GM18870 (cell line): ENCODE results near the gene ZNF646.
"Not testable (repeated sequence)": the region's sequence is repeated elsewhere in the genome, so short reads cannot be mapped to it uniquely, and the experiment has no call there.

Experiments
- ATAC-seq: cut with Tn5 transposase; IDR thresholded peaks from one replicate; pipeline ENCODE4 v1.9.1; 2021; ENCODE audit warnings: moderate library complexity; ENCODE audit not compliant: unreplicated experiment

The ZNF646 gene

DNA sequence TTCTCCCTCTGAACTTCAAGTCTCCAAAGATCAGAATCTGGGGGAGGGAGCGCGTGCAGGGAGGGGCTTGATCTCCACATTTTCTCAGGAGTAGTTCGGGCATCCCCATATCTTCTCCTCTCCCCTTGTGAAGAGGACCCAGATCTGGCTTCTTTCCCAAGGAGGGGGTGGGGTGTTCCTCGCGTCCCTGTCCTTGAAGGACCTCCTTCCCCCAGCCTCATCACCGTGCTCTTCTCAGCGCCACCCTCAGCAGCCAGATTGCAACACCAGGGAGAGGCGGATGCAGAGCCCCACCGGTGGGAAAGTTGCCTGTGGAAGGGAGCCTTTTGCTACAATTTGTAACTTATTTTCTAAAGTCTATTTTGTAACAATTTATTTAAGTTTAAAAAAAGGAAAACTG lies 8.9 kb downstream of the ZNF646 start:
- ATAC-seq: no peak

GRCh38 chr16:31083556-31083955 lies 9.3 kb downstream of the ZNF646 start:
- no peak for ATAC-seq

GRCh38 chr16:31083981-31084380 lies 9.8 kb downstream of the ZNF646 start:
- no peak for ATAC-seq

GRCh38 chr16:31084584-31085302 lies 10.5 kb downstream of the ZNF646 start:
- no peak for ATAC-seq

DNA sequence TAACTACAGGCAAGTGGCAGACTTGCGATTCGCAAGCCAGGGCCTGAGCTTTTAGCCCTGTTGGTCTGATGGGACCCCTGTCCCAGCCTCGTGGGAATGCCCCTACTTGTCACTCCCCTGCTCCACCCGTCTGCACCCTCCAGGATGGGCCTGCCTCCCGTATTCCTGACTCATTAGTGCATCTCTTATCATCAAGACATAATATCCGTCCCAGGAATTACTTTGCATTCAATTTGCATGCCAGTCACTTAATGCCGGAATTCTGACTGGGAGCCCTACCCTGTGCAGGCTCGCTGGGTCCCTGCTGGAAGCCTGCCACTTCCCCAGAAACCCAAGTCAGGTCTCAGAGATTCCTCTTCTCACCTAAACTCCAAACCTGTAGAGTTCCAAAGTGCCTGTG lies 11.2 kb downstream of the ZNF646 start:
- no peak for ATAC-seq

DNA sequence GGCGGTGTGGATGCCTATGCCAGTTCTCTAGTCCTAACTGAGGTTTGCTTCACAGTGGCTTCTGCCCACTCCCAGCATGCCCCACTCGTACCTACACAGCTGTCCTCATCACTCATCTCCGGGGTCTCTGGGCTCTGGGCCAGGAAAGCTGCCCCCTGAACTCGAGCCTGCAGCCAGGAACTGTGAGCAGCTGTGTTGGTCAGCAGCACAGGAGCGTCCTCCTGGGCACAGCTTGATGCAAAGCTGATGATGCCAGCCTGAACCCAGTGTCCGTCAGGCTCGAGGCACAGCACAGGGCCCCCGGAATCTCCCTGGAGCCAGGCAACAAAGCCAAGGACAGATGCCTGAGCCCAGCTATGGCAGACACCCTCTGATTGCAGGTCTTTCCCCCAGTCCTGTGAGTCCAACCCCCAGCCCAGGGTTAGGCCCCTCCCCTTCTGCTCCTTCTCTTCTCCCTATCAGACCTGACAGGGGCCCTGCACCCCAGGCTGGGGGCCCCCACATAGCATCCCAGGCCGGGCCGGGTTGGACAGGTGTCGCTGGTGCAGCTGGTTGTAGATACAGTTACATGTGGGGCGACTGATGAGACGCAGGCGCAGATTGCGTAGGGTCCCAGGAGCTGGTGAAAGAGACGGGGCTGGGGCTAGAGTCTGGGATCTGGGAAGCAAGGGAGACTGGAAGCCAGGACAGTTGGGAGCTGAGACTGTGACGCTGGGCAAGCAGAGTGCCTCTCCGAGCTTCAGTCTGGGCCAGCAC lies 11.8 kb downstream of the ZNF646 start:
- ATAC-seq: no peak

- ATAC-seq: no peak
These were observed 12.3 kb downstream of the ZNF646 start for GRCh38 chr16:31086629-31086906.

DNA sequence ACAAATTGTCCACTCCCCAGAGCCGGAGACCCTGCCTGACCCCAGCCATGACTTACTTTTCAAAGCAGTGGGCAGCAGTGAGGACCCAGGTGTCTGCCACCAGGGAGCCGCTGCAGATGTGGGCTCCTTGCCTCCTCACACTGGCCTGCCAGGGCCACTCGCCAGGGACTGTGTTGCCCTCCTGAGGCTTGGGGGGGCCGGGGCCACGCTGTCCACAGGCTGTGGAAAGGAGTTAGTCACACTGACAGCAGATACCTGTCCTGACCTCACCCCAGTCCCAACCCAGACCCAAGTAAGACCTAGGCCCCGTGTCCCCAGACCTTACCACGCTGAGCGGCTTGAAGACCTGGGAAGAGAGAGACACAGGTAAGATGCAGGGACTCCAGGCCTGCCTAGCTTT lies 13.3 kb downstream of the ZNF646 start:
- no peak for ATAC-seq

- ATAC-seq: no peak
These were observed 13.7 kb downstream of the ZNF646 start for GRCh38 chr16:31087971-31088370.

- no peak for ATAC-seq
These were observed 14.4 kb downstream of the ZNF646 start, which contains the start of gene PRSS53 for GRCh38 chr16:31088459-31089183. TSS of gene PRSS53 (minus strand) at chr16:31088943. CDS start at chr16:31088809, 134 bp downstream.

DNA sequence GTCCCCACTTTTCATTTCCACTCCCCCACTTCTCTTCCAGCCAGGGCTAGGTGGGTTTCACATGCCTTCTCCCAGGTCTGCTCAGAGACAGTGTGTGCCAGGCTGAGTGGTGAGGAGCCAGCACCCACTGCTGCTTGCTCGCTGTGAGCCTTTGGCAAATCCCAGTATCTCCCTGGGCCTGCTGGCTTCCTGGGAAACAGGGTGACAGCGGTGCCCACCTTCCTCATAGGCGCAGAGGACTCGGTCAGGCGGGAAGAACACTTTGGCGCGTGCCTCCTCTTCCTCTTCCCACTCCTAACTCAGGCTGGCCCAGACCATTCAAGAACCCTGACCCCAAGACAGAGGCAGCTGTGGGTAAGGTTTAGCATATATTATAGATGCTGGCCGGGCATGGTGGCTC lies 15.0 kb downstream of the ZNF646 start:
- ATAC-seq: no peak

GRCh38 chr16:31090540-31090939 lies 16.3 kb downstream of the ZNF646 start:
- ATAC-seq: no peak

DNA sequence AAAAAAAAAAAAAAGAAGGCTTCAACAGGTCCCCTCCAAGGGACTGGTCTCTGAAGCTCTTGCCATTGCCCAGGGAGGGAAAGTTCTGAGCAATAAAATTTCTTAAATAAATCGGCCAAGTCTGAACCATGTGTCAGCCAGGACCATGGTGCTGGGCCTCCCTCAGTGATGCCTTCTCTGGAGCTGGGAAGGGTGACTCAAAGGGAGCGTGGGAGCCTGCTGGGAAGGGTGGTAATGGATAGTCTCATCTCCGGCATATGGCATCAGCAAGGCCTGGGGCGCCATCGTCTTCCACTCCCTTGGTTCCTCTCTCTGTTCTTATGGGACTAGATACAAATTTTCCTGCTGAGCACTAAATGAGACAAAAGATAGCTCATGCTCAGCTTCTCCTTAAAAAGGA lies 18.1 kb downstream of the ZNF646 start:
- no peak for ATAC-seq

GRCh38 chr16:31093132-31093703 lies 19.0 kb downstream of the ZNF646 start:
- ATAC-seq: no peak

GRCh38 chr16:31094088-31094423 lies 19.8 kb downstream of the ZNF646 start:
- ATAC-seq: no peak

- ATAC-seq: peak; percentile 78
These were observed 20.4 kb downstream of the ZNF646 start, which contains the start of gene VKORC1 for GRCh38 chr16:31094424-31095120. TSS of gene VKORC1 (minus strand) at chr16:31094797. CDS start at chr16:31094729, 68 bp downstream.

GRCh38 chr16:31099860-31100638 lies 25.8 kb downstream of the ZNF646 start:
- ATAC-seq: no peak

GRCh38 chr16:31100876-31101641 lies 26.8 kb downstream of the ZNF646 start:
- not testable (repeated sequence) for ATAC-seq

GRCh38 chr16:31105677-31106213 lies 31.5 kb downstream of the ZNF646 start:
- no peak for ATAC-seq
